CD4-positive, alpha-beta T cell treated with Interleukin-10 for 1 hour (primary cell): ENCODE results near the gene BMPER.

ENCODE experiments used
- DNase-seq: peaks from one replicate; pipeline ENCODE4 v3.0.0-alpha.2; 2020

Gene BMPER

DNA sequence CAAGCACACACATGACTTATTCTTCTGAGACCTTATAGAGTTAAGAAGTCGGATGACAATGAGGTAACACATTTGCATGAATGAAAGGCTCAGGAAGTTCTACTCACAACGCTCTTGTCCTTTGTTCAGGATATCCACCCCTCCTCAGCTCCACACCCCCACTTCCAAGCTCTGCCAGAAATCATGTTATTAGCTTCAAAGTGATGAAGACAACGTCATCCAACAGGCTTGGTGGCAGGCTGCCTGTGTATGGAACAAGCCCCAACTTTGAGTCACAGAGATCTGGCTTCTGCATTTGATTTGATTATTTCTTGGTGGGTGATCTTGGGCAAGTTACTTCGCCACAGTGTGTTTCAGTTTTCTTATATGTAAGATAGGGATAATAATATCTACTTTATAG lies 12.4 kb upstream of the BMPER start:
- DNase-seq: no peak

DNA sequence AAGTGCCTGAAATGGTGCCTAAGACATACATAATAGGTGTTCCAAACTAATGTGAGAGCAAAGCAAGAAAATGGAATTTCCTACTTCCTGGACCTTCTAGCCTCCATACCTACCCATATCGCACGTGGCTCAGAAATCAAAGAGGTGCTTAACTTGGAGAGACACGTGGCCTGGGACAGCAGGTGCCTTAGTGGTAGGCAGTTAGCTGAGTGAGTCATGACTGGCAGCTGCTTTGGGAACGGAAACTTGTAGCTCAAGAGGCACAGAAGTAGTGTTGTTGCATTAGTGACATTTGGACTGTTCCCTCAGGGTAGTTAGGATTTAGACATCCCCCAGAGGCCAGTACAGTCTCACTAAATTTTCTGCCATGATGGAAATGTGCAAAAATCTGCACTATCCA lies 12.0 kb upstream of the BMPER start:
- no peak for DNase-seq

DNA sequence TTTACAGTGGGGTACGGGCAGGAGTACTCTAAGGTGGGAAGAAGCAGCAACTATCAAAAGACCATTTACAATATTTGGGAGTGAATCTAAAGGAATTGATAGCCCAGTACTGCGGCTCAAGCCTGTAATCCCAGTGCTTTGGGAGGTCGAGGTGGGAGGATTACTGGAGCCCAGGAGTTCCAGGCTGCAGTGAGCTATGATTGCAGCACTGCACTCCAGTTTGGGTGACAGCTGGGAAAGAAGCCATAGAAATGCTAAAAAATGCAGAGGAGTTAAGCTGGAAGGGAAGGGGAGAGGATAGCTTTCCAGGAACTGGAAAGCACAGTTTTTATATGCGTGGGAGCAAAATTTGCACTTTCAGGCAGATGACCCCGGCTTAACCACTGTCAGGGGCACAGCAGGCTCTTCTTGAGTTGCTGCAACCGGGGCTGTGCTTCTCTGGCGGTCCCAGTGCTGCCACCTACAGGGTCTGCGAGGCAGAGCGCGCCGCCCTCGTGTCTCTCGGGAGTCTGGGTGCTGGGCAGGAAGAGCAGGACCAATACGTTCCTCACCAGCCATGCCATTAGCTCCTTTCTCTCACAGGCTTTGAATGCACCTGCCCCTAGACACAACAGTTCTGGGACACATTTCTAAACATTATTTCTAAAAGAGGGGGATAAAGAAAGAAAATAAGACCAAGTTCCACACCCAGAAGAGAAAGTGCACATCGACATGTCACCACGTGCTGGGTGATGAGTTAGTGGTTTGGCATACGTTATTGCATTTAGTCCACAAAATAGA lies 10.1 kb upstream of the BMPER start:
- DNase-seq: peak; percentile 63

DNA sequence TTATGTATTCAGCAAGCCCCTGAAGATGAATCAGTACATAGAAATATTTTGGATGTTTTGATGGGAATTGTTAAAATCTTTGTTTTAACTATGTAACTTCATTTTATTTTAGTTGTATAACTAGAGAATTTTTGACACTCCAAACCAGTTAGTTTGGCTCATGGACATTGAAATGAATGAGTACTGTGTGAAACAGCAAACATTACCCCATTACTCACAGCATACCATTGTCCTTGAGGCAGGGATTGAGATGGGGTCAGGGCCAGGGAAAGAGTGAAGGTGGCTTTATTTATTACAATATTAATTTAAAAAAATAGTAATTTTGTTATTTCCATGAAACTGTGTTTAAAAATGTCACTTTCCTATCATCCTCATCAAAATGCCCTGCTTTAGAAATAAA lies 4.8 kb upstream of the BMPER start:
- no peak for DNase-seq

DNA sequence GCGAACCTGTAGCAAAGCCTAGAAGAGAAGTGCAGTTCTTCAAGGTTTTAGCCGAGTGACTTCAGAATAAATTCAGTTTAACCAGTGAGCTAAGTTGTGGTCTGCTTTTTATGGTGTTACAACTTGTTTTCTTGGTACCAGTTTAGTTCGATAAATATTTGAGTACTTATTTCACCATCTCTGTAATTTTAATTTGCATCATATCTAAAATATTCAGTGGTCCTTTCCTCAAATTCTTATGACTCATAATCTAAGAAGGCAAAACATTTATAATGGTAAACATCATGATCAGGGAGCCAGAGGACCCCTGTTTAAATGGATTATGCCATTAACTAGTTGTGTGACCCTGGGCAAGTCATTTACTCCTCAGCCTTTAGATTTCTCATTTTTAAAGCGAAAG lies 4.1 kb upstream of the BMPER start:
- DNase-seq: no peak

DNA sequence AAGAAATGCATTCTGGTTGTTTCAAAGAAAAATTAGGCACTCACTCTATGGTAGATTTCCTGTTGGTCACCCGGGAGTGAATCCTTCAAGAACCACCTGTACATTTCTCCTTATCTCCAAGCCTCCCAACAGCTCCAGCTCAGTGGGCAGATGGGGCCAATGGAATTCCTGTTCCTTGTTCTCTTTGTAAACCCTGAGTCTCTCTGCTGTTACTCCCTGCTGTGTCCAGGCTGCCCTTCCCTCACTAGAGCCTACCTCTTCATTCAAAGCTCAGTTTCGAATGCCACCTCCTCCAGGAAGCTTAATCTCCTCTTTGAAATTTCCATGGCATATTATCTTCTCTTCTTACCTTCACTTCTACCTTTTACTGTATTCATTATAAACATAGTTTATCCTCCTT lies 3.5 kb upstream of the BMPER start:
- DNase-seq: no peak

DNA sequence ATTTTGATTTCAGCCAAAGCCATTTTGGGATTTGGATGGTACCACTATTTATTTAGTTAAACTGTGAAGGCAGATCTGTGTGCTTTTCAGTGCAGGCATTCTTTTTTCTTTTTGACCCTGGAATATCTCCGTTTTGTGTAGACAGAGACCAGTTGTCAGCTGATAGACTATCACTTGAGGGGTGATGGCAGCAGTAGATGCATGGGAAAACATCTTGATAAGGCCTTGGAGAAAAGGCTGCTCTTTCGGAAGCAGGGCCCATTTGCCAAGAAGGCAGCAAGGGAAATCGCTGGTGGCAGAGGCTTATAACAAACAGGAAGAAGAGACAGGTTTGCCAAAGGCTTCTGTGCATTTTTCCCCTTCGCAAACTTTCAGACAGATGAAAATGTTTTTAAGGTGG lies 2.6 kb upstream of the BMPER start:
- DNase-seq: no peak

DNA sequence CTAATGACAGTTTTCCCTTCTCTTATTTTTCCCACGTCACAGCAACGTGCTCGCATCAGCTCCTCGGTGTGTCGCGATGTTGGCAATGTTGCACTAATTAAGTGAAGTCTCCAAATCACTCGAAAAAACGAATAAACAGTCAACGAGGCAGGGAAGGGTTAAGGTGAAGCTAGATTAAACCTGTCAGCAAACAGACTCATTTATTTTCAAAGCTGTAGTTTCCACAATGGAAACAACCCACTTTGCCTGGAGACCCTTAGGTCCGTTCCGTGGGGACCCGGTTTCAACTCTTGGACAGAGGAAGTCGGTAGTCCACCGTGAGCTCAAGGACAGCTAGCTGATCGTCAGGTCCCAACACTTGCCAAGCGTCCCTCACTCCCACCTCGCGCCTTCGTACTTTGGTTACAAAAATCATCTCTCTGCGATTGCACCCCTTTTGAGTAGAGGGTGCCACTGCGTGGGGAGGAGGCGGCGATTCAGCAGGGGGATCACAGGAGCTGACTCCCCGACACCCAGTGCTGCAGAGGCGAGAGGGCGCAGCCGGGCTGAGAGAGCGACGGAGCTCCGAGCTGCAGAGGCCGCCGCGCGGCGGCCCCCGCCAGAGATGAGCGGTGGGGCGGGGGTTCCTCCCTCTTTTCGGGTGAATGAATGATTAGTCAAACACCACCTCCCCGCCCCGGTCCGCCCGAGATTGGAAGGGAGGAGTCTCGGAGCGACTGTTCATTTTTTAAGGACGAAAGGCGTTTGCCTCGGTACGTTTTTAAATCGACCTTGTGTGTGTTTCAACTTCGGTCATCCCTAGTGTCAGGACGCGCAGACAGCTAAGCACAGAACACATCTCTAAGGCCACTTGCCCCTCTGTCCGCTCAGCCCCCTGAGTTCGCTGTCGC lies 1.3 kb upstream of the BMPER start:
- DNase-seq: no peak

DNA sequence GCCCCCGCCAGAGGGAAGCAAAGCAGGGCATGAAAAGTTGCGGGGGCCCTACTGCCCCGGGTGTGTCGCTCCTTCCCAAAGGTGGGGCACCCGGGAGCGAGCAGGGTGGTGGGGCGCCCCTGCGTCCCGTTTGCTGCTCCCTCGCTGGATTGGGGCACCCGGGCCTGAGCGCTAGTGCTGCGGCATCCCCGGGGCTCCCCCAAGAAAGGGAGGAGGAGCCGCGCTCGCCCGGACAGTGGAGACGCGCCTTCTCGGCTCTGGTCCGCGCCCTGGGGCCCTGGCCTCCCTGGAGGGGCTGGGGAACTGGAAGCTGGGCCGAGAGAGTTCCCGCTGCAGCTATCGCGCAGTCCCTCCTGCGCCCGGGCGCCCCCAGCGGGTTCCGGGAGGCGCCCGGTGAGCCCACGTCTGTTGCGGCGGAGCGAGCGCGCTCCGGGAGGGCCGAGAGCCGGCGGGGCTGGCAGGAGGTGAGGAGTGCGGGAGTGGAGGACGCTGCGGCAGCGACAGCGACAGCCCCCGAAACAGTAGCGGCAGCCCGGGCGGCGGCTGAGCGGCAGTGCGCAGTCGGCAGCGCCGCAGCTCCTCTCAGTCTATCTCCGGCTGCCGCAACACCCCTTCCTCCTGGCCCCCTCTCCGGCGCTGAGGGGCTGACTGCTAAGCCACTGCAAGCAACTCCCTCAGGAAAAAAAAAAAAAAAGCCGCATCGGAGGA lies 504 bp upstream of the BMPER start:
- DNase-seq: no peak

DNA sequence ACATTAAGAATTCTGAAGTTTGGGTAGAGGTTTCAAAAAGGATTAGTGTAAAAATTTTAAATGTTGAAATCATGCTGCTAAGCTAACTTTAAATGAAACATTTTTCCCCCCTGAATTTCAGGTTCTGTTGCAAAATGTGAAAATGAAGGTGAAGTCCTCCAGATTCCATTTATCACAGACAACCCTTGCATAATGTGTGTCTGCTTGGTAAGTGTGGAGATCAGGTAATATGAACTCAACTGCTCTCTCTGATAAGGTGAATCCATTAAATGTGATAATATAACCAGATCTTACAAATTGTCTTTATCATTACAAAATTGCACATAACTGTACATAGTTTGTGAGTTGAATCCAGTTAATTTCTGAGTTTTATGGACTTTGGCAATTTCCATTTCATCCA lies 1.4 kb downstream of the BMPER start:
- no peak for DNase-seq

DNA sequence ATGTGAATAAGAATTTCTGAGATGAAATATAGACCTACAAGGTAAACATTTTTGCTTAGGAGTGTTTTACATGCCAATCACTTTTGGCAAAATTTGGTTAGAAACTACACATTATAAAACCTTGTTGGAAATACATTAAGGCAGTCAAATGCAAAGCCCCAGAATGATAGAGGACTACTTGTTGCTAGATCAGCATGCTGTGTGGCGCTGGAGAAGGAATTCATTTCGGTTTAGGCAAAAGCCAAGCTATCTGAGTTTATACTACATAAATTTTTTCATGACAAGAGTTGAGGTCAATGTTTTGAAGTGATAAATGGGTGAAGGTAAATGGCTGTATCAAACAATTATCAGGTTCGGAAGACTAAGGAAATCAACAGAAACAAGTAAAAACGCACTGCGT lies 2.3 kb downstream of the BMPER start:
- DNase-seq: no peak

DNA sequence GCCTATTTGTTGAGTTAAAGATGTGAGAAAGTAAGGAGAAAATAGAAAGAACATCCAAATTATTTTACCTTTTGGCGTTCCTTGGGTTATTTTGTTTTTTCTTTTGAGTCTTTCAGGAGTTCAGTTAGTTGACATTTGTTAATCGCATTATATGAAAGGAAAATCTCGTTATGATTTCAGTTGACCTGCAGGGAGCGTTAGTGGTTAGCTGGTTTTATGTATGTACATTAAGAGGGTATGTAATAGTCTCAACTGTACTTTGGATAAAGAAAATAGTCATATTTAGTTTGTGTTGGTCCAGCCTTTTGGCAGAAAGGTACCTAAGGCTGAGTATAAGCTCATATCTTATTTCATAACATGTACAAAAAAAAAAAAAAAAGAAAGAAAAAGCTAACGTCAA lies 4.0 kb downstream of the BMPER start:
- DNase-seq: no peak

DNA sequence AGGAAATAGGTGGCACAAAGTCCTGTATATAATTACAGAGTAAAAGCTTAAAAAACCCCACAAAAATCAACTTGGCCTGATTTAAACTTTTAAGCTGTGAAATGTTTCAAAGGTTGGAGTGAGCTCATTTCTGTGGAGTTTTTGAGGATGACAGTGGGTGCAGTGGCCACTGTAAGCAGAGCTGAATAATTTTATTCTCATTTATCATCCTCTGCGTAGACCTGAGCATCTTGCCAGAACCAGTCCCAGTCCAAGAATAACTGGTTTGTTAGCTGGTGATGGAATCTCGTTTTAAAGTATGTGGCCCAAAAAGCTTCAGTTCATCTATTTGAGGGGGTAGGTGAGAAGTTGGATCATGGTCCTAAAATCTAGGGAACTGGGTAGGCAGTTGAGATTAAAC lies 4.4 kb downstream of the BMPER start:
- no peak for DNase-seq

DNA sequence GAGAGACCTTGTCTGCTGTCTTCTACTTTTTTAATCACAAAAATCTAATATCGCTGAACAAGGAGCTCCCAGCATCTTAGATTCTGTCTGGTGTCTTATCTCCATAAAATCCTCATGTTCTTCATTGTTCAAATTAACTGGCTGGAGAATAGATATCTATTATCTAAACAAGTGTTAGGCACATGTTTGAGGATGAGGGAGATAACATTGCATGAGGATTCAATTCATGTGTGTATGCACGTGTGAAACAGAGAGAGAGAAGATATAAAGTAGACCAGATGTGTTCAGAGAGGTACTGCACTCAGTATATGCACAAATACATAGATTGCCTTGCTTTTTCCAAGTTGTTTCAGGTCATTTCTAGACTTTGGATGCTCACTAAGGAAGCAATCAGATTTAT lies 5.4 kb downstream of the BMPER start:
- DNase-seq: no peak

DNA sequence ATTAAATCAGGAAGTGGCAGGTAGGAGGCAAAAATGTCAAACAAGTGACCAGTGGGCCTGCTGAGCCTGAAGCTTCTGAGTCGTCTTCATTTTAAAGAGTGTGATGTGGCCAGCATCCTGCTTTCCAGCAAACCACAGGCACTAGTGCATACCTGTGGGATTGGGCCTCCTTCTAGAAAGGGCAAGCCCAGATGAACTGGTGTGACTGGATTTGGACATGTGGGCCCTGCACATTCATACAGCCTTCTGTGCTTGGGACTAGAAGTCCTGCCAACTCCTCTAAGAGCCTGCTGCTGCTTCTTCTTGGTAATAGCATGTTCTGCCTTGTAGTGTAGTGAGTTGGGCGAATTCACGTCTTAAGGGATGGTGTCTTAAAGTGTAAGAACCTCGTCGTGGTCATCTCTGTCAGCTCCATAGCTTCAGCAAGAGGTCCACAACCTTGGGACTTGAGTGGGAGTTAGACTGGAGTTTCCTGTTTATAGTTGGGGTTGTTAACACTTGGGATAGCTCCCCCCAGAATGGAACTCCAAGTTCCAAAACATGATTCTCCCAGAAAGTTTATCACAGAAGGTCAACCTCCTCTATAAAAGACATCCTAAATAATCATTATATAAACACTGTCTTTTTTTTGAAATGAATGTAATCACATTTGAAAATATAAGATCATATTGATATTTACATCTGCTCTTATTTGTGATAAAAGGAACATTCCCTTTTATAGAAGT lies 11.2 kb downstream of the BMPER start:
- no peak for DNase-seq

DNA sequence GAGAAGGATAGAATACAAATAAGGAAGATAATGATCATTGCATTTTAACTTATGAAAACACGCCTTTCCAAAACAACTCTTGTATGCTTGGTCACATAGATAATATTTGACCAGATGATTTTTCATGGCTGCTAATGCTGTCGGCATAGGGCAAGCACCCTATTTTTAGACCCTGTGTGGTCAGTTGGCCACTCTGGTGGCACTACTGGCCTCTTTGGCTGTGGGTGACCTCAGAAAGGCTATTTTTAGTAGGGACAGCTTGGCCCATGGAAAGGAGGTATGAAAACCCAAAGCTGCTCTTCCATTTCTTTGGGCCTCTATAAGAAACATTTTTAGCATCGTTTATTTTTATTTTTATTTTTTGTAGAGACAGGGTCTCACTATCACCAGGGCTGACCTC lies 12.3 kb downstream of the BMPER start:
- no peak for DNase-seq

DNA sequence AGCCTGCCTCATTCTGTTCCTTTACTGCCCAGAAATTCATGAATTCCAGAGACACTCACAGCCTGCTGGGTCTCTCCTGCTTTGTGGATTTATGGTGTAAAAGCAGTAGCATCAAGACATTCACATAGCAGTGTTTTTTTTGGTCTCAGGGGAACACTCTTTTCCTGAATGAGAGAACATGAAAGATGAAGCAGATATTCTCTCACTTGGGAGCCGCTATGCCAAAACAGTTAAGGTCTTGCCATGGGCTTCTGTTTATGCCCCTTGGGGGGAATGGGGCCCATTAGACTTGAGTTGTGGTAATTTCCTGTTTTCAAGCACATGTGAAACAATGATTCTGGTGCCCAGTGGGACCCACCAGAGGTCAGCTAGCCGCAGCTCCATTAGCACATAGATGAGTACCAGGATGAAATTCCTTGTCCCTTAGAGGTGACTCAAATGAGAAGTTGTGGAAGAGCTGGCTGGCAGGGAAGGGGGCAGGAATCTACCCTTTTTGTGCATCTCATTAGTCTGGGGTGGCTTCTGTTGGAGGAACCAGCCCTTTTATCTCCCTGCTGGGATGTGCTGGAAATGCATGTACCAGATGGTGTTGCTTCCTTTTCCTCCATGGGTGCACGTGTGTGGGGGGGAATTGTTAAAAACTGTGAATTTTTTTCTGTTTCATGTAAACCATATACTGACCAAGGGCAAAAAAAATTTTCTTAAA lies 13.3 kb downstream of the BMPER start:
- no peak for DNase-seq

DNA sequence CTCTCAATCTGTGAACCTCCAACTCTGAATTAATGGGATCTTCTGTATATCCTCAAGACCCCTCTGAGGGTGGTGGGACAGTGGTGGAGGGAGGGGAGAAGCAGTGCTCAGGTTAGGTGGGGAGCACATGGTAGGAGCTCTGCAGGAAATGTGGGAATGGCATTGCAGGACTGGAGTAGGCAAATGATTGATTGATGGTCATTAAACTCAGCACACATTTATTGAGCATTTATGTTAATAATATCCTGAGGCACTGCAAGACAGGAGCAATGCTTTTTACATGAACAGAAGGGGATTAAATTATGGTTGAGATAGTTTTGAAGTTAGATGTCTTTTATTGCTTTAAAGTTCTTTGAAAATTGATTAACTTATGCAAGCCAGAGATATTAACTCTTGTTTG lies 14.1 kb downstream of the BMPER start:
- DNase-seq: no peak

DNA sequence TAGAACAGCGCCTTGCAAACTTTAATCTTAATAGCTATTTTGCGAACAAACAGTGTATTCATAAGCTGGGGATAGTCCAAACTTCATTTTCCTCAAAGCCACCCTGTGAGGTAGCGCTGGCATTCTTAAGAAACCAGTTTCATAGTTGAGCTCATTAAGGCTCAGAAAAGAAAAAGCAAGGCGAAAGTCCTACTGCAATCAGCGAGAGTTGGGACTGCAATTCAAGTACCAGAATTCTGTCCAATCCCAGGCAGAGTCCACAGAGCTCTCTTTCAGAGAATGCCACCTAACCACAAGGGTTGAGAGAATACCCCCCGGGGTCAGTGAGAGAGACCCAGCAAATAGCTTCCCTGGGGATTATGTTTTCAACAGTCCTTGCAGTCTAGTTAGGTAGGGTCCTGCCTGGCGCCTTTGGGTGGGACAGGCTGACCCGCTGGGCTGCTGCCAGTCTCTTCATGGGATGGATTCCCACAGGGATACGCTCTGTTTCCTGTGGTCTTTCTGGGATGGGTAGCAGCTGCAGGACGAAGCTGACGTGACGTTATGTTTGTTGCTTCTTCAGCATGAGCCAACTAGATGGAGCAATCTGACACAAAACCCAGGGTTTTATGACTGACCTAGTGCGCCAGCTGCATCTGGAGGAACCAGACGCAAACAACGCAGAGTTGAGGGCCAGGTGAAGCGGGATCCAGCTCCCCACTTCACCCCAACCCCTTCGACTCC lies 16.0 kb downstream of the BMPER start:
- no peak for DNase-seq

DNA sequence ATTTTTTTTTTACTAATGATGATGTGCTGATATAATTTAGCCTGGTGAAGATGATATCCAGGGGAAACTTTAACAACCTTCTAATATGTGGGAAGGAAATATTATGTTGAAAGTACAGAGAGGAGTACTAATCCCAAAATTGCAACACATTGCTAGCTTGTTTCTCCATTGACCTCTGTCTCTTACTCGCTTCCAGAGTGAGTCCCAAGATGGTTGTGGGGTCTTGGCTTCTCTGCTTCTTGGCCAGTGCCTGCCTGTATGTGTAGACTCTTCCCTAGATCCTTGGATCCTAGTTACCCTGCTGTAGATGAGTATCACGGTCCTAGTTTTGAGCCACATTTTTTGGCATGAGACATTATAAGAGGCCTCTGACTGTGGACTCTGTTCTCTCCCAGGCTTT lies 17.5 kb downstream of the BMPER start:
- DNase-seq: no peak

DNA sequence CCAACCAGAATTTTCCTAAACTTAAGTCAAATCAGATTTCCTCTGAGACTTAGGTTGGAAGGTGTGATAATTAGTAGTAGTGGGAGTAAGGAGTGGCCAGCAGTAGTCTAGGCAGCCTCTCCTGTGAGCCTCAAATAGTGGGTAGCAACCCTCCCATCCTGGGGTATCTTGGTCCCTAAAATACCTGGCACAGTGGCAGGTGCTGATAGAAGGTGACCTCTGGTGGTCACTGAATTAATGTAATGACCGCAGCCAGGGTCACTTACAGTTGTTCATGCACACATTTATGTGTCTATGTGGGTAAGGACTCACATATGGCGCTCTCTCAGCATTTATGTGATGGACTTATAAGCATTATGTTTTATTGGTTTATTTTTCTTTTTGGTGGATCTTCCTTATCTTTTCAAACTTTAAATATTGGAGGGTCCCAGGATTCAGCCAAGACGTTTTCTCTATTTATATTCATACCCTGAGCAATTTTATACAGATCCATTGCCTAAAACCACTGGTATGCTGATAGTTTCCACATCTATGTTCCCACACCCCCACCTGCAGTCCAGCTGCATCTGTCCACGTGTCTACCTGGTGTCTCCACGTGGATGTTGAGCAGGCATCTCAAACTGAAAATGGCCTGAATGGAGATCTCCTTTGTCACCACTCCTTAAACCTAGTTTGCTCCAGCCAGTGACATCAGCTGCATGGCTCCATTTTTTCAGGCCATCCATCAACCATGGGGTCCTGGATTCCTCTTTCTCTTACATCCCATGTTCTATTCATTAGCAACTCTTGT lies 18.3 kb downstream of the BMPER start:
- no peak for DNase-seq
